Trophoblast cell (in vitro differentiated cells and primary cell): ENCODE measurements around the gene PGAP3.

Experiments
- DNase-seq, 2 donors: peaks; one replicate each; pipeline ENCODE4 v3.0.0-alpha.2; 2016
- H2AFZ ChIP-seq: 2 replicates; pipeline ENCODE4 v1.6.1; 2013; ENCODE audit warnings: low read length, moderate library complexity, mild to moderate bottlenecking; ENCODE audit not compliant: insufficient read depth, poor library complexity
- H2AK5ac ChIP-seq: 2 replicates; pipeline ENCODE4 v1.6.1; 2013; ENCODE audit warnings: mild to moderate bottlenecking, low read length
- H2BK120ac ChIP-seq: 2 replicates; pipeline ENCODE4 v1.6.1; 2013; ENCODE audit warnings: low read length, mild to moderate bottlenecking, moderate library complexity; ENCODE audit not compliant: insufficient read depth, poor library complexity
- H2BK12ac ChIP-seq: 2 replicates; pipeline ENCODE4 v1.6.1; 2013; ENCODE audit warnings: mild to moderate bottlenecking, low read length, moderate library complexity
- H2BK5ac ChIP-seq: 2 replicates; pipeline ENCODE4 v1.6.1; 2013; ENCODE audit warnings: low read length, low read depth, moderate library complexity, mild to moderate bottlenecking; ENCODE audit not compliant: poor library complexity
- H3K14ac ChIP-seq: 2 replicates; pipeline ENCODE4 v1.6.1; 2013; ENCODE audit warnings: mild to moderate bottlenecking, low read length
- H3K18ac ChIP-seq: 2 replicates; pipeline ENCODE4 v1.6.1; 2013; ENCODE audit warnings: mild to moderate bottlenecking, low read length
- H3K23ac ChIP-seq: 2 replicates; pipeline ENCODE4 v1.6.1; 2013; ENCODE audit warnings: low read length
- H3K27ac ChIP-seq: 2 replicates; pipeline ENCODE4 v1.5.1; 2013; ENCODE audit warnings: low read depth, mild to moderate bottlenecking, inconsistent platforms, low read length, moderate library complexity
- H3K27me3 ChIP-seq: 2 replicates; pipeline ENCODE4 v1.6.1; 2013; ENCODE audit warnings: inconsistent platforms, mild to moderate bottlenecking, low read length, moderate library complexity; ENCODE audit not compliant: insufficient read depth
- H3K36me3 ChIP-seq, 2 experiments: 1 replicate in 1 of 2; 2 replicates in 1 of 2; pipeline ENCODE4 v1.6.1; 2013; ENCODE audit warnings: low read length in 2 of 2, mild to moderate bottlenecking in 2 of 2, moderate library complexity in 1 of 2; ENCODE audit not compliant: insufficient read depth in 2 of 2, control insufficient read depth in 1 of 2
- H3K4ac ChIP-seq: 2 replicates; pipeline ENCODE4 v1.6.1; 2013; ENCODE audit warnings: low read depth, mild to moderate bottlenecking, low read length, moderate library complexity
- H3K4me1 ChIP-seq, 2 experiments: 1 replicate in 1 of 2; 2 replicates in 1 of 2; pipeline ENCODE4 v1.6.1; 2013; ENCODE audit warnings: low read length in 2 of 2, mild to moderate bottlenecking in 2 of 2, moderate library complexity in 1 of 2; ENCODE audit not compliant: insufficient read depth in 2 of 2, control insufficient read depth in 1 of 2
- H3K4me2 ChIP-seq: 2 replicates; pipeline ENCODE4 v1.6.1; 2013; ENCODE audit warnings: inconsistent platforms, mild to moderate bottlenecking, low read length, moderate library complexity
- H3K4me3 ChIP-seq: 2 replicates; pipeline ENCODE4 v1.5.1; 2013; ENCODE audit warnings: mild to moderate bottlenecking, low read depth, low read length, inconsistent platforms
- H3K79me1 ChIP-seq: one replicate; pipeline ENCODE4 v1.6.1; 2013; ENCODE audit warnings: low read length
- H3K79me2 ChIP-seq: 2 replicates; pipeline ENCODE4 v1.6.1; 2013; ENCODE audit warnings: low read length, mild to moderate bottlenecking; ENCODE audit not compliant: control insufficient read depth, insufficient read depth, poor library complexity
- H3K9ac ChIP-seq: 2 replicates; pipeline ENCODE4 v1.6.1; 2013; ENCODE audit warnings: mild to moderate bottlenecking, low read length
- H3K9me3 ChIP-seq: 2 replicates; pipeline ENCODE4 v1.6.1; 2013; ENCODE audit warnings: low read depth, mild to moderate bottlenecking, control low read depth, inconsistent platforms, low read length; ENCODE audit not compliant: insufficient read depth
- H4K12ac ChIP-seq: 2 replicates; pipeline ENCODE4 v1.6.1; 2013; ENCODE audit warnings: low read depth, mild to moderate bottlenecking, low read length, moderate library complexity
- H4K8ac ChIP-seq: 2 replicates; pipeline ENCODE4 v1.6.1; 2013; ENCODE audit warnings: low read depth, mild to moderate bottlenecking, low read length, moderate library complexity
- H4K91ac ChIP-seq: one replicate; pipeline ENCODE4 v1.6.1; 2013; ENCODE audit warnings: low read depth, mild to moderate bottlenecking, low read length, moderate library complexity
- WGBS: extraction: QIAGEN DNeasy Blood & Tissue Kit; methylation state at CpG from one replicate; pipeline ENCODE4 v1.1.7; 2013; ENCODE audit warnings: missing lambda C conversion rate; ENCODE audit not compliant: insufficient read length, insufficient coverage; ENCODE audit errors: extremely low coverage; 5-methylcytosine and 5-hydroxymethylcytosine counted together

Gene PGAP3

DNA sequence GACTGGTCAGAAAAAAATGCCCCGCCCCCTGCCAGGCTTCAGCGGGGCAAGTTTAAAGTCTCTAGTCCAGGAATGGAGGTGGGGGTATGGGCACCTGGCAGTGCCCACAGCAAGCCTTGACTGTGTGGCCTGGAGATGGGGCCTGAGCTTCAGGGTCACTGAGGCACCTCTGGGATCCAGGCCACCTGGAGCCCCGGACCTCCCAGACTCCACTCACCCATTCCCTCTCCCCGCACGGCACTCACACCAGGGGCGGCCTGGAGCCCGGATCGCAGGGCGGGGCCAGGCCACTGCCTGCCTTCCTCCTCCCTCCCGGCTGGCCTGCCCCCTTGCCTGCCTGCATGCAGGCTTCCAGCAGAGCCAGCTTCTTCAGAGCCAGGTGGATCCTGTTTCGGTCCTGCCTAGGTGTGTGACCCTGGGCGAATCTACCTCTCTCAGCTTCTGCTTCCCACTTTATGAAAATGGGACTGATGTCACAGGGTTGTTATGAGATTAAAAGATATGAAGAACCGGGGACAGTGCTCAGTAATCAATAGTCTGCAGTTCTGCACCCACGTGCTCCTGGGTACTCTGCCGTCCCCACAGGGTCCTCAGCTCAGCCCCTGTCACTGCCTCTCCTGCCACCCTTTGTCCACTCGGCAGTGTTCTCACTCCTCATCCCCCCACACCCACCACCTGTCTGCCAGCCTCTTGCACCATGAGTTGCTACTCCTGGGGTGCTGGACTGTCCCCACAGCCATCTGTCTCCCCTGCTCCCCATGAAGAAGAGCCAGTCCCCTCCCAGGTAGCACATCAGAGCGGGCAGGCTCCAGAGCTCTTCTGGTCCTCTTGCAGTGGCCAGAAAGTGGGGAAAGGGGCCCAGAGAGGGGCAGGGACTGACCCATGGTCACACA is 23.9 kb downstream of the PGAP3 start:
- H2BK5ac ChIP-seq, result no peak overlapping the region
- H2BK12ac ChIP-seq, result no peak overlapping the region
- no peak overlapping the region for H3K18ac ChIP-seq
- H3K23ac ChIP-seq, result no peak overlapping the region
- H4K8ac ChIP-seq, result no peak overlapping the region
- H3K4me1 ChIP-seq, result peaks cover 11 to 14% of the 10 kb centered on the region in 2 experiments
- no peak overlapping the region for H3K14ac ChIP-seq
- peaks cover 23 to 31% of the 10 kb centered on the region in 2 experiments for H3K36me3 ChIP-seq
- no peak overlapping the region for H4K91ac ChIP-seq
- H3K4ac ChIP-seq, result no peak overlapping the region
- peaks cover 1% of the 10 kb centered on the region for H3K9me3 ChIP-seq
- no peak overlapping the region for H2AFZ ChIP-seq
- no peak overlapping the region for H2BK120ac ChIP-seq
- peak; percentile 83 to 84 for DNase-seq
- no peak overlapping the region for H2AK5ac ChIP-seq
- H3K4me3 ChIP-seq, result no peak overlapping the region
- no peak overlapping the region for H3K27ac ChIP-seq
- H3K79me2 ChIP-seq, result no peaks in the 10 kb centered on the region
- no peak overlapping the region for H4K12ac ChIP-seq
- peak overlapping the region; percentile 58 for H3K4me2 ChIP-seq
- no peaks in the 10 kb centered on the region for H3K79me1 ChIP-seq
- peak overlapping the region; percentile 5 for H3K9ac ChIP-seq
- peaks cover 17% of the 10 kb centered on the region for H3K27me3 ChIP-seq
- no CpG with 5 or more reads among the region's 17 CpGs for WGBS

- H4K8ac ChIP-seq, result no peak overlapping the region
- H3K79me2 ChIP-seq, result no peaks in the 10 kb centered on the region
- H3K23ac ChIP-seq, result no peak overlapping the region
- H4K91ac ChIP-seq, result no peak overlapping the region
- H2BK120ac ChIP-seq, result no peak overlapping the region
- peaks cover 11 to 14% of the 10 kb centered on the region in 2 experiments for H3K4me1 ChIP-seq
- no peak overlapping the region for H3K4me3 ChIP-seq
- no peak overlapping the region for H3K27ac ChIP-seq
- no peak overlapping the region for H2BK12ac ChIP-seq
- no peak overlapping the region for H4K12ac ChIP-seq
- peaks cover 23 to 36% of the 10 kb centered on the region in 2 experiments for H3K36me3 ChIP-seq
- no peak overlapping the region for H3K4me2 ChIP-seq
- no peak for DNase-seq
- H3K79me1 ChIP-seq, result no peaks in the 10 kb centered on the region
- WGBS, result no CpG with 5 or more reads among the region's 4 CpGs
- no peak overlapping the region for H3K14ac ChIP-seq
- no peak overlapping the region for H3K18ac ChIP-seq
- no peak overlapping the region for H2BK5ac ChIP-seq
- no peak overlapping the region for H2AK5ac ChIP-seq
- peaks cover 1% of the 10 kb centered on the region for H3K9me3 ChIP-seq
- H3K9ac ChIP-seq, result no peak overlapping the region
- H3K27me3 ChIP-seq, result peaks cover 14% of the 10 kb centered on the region
- H3K4ac ChIP-seq, result no peak overlapping the region
- H2AFZ ChIP-seq, result no peak overlapping the region
These were observed 24.5 kb downstream of the PGAP3 start for GRCh38 chr17:39663340-39663687.

- H4K12ac ChIP-seq, result no peak overlapping the region
- no peaks in the 10 kb centered on the region for H3K79me1 ChIP-seq
- H3K36me3 ChIP-seq, result peaks cover 27 to 41% of the 10 kb centered on the region in 2 experiments
- no peak overlapping the region for H4K91ac ChIP-seq
- H3K9ac ChIP-seq, result no peak overlapping the region
- H3K23ac ChIP-seq, result no peak overlapping the region
- no peak overlapping the region for H3K14ac ChIP-seq
- H3K4me3 ChIP-seq, result no peak overlapping the region
- H3K79me2 ChIP-seq, result no peaks in the 10 kb centered on the region
- no peak overlapping the region for H2BK12ac ChIP-seq
- H3K27ac ChIP-seq, result no peak overlapping the region
- H3K27me3 ChIP-seq, result peaks cover 11% of the 10 kb centered on the region
- no peak overlapping the region for H2BK5ac ChIP-seq
- H3K4me2 ChIP-seq, result no peak overlapping the region
- no peak for DNase-seq
- no peak overlapping the region for H2AK5ac ChIP-seq
- WGBS, result no CpG with 5 or more reads among the region's 22 CpGs
- no peak overlapping the region for H4K8ac ChIP-seq
- H2AFZ ChIP-seq, result no peak overlapping the region
- H2BK120ac ChIP-seq, result no peak overlapping the region
- no peak overlapping the region for H3K4ac ChIP-seq
- peaks cover 11 to 14% of the 10 kb centered on the region in 2 experiments for H3K4me1 ChIP-seq
- peaks cover 1% of the 10 kb centered on the region for H3K9me3 ChIP-seq
- no peak overlapping the region for H3K18ac ChIP-seq
These were observed 25.1 kb downstream of the PGAP3 start for GRCh38 chr17:39662551-39663339.

DNA sequence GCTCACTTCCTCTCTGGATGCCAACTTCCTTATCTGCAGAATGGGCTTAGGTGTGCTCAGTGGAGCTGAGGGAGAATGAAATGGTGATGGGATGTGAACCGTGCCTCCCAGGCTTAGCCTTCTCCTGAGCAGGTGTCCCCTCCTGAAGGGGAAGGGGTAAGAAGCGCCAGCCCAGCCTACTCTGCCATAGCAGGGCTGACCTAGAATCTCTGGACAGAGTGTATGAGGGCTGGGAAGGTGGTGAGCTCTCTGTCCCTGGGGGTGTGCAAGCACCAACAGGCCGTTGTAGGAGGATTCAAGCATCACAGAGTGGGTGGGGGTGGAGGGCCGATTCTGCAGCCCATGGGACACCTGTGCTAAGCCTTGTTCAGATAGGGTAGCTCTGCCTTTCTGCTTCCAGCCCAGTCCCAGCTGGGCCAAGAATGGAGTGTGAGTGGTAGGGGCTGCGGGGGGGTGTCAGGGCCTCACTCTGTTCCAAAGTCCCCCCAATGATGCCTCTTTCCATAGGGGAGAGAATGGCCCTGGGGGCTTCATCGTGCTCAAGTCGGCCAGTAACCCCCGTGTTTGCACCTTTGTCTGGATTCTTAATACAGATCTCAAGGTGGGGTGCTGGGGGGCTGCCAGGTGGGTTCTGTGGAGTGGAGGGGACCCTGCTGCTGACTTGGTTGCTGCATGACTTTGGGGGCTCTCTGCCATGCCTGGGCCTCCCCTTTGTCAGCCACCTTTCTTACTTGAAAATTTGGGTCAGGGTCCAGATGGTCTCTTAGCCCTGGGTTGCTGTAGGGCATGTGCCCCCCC is 25.9 kb downstream of the PGAP3 start:
- no peak overlapping the region for H2AK5ac ChIP-seq
- H3K27me3 ChIP-seq, result peaks cover 6% of the 10 kb centered on the region
- H3K4ac ChIP-seq, result no peak overlapping the region
- H3K79me1 ChIP-seq, result no peaks in the 10 kb centered on the region
- peaks cover 1% of the 10 kb centered on the region for H3K9me3 ChIP-seq
- no peak overlapping the region for H2BK5ac ChIP-seq
- no peak overlapping the region for H2BK120ac ChIP-seq
- no peaks in the 10 kb centered on the region for H3K79me2 ChIP-seq
- H3K4me3 ChIP-seq, result no peak overlapping the region
- peaks cover 30 to 42% of the 10 kb centered on the region in 2 experiments for H3K36me3 ChIP-seq
- no peak overlapping the region for H4K8ac ChIP-seq
- H3K27ac ChIP-seq, result no peak overlapping the region
- DNase-seq, result no peak
- no peak overlapping the region for H3K4me2 ChIP-seq
- no peak overlapping the region for H4K12ac ChIP-seq
- no peak overlapping the region for H3K23ac ChIP-seq
- no peak overlapping the region for H2BK12ac ChIP-seq
- H3K4me1 ChIP-seq, result peaks cover 6 to 7% of the 10 kb centered on the region in 2 experiments
- WGBS, result no CpG with 5 or more reads among the region's 8 CpGs
- no peak overlapping the region for H3K9ac ChIP-seq
- no peak overlapping the region for H3K14ac ChIP-seq
- no peak overlapping the region for H4K91ac ChIP-seq
- no peak overlapping the region for H3K18ac ChIP-seq
- no peak overlapping the region for H2AFZ ChIP-seq
